NCI-H82 treated with DMSO at 0.1 percent for 48 hours (cell line): ENCODE data around the gene SF3B6.
A peak's percentile ranks its signal among the peaks of the same experiment; 100 is the strongest.
"Not testable (repeated sequence)": the region's sequence is repeated elsewhere in the genome, so short reads cannot be mapped to it uniquely, and the experiment has no call there.

ENCODE experiments used
- DNase-seq: peaks from one replicate; lab custom pipeline; 2025; ENCODE audit not compliant: unreplicated experiment; lab: John Stamatoyannopoulos, UW

SF3B6 gene

GRCh38 chr2:24095171-24095677 lies 19.1 kb upstream of the SF3B6 start:
- DNase-seq, result not testable (repeated sequence)

GRCh38 chr2:24093270-24093669 lies 17.1 kb upstream of the SF3B6 start:
- DNase-seq, result not testable (repeated sequence)

GRCh38 chr2:24088821-24089359 lies 12.8 kb upstream of the SF3B6 start:
- no peak for DNase-seq

- DNase-seq, result no peak
Observed at GRCh38 chr2:24087032-24087431, 10.9 kb upstream of the SF3B6 start.

GRCh38 chr2:24086241-24086640 lies 10.1 kb upstream of the SF3B6 start:
- DNase-seq, result no peak

- no peak for DNase-seq
Observed at GRCh38 chr2:24085200-24085489, 9.0 kb upstream of the SF3B6 start.

- DNase-seq, result peak; percentile 76
Observed at GRCh38 chr2:24084386-24085199, 8.5 kb upstream of the SF3B6 start, which contains the start of gene TP53I3. Gene TP53I3 (minus strand): TSS chr2:24084834. CDS start chr2:24084326, 508 bp downstream.

GRCh38 chr2:24083567-24084385 lies 7.7 kb upstream of the SF3B6 start:
- DNase-seq, result peak; percentile 76

GRCh38 chr2:24082787-24083566 lies 6.9 kb upstream of the SF3B6 start:
- no peak for DNase-seq

GRCh38 chr2:24080701-24081100 lies 4.6 kb upstream of the SF3B6 start:
- DNase-seq, result no peak

GRCh38 chr2:24077879-24078278 lies 1.8 kb upstream of the SF3B6 start:
- DNase-seq, result no peak

GRCh38 chr2:24077535-24077877 lies 1.4 kb upstream of the SF3B6 start:
- DNase-seq, result no peak

- no peak for DNase-seq
Observed at GRCh38 chr2:24076849-24077534, 866 bp upstream of the SF3B6 start.

GRCh38 chr2:24075259-24075658 lies 867 bp downstream of the SF3B6 start:
- no peak for DNase-seq

- DNase-seq, result no peak
Observed at GRCh38 chr2:24073816-24074215, 2.3 kb downstream of the SF3B6 start.

- no peak for DNase-seq
Observed at GRCh38 chr2:24072259-24072658, 3.9 kb downstream of the SF3B6 start.

- DNase-seq, result no peak
Observed at GRCh38 chr2:24065341-24065740, 10.8 kb downstream of the SF3B6 start.

GRCh38 chr2:24058564-24059271 lies 17.4 kb downstream of the SF3B6 start:
- no peak for DNase-seq

- DNase-seq, result no peak
Observed at GRCh38 chr2:24055750-24056149, 20.4 kb downstream of the SF3B6 start.
